Retinal pigment epithelial cell (primary cell): Measurements from ENCODE around the gene RHOV.

ENCODE experiments used
- DNase-seq: peaks from one replicate; pipeline ENCODE4 v3.0.0-alpha.2; 2010; ENCODE audit warnings: low read depth
- H3K4me3 ChIP-seq: 2 replicates; pipeline ENCODE4 v1.5.1; 2011; ENCODE audit warnings: mild to moderate bottlenecking, low read length, control low read depth, moderate library complexity
- CTCF ChIP-seq: conservative IDR thresholded peaks from 2 replicates; pipeline ENCODE4 v1.5.1; 2011; ENCODE audit warnings: low read depth, low read length, control low read depth, inconsistent platforms

RHOV gene

GRCh38 chr15:40831861-40832260 lies 42.2 kb downstream of the RHOV start:
- H3K4me3 ChIP-seq = no peak overlapping the region
- TF ChIP-seq CTCF = no peak

DNA sequence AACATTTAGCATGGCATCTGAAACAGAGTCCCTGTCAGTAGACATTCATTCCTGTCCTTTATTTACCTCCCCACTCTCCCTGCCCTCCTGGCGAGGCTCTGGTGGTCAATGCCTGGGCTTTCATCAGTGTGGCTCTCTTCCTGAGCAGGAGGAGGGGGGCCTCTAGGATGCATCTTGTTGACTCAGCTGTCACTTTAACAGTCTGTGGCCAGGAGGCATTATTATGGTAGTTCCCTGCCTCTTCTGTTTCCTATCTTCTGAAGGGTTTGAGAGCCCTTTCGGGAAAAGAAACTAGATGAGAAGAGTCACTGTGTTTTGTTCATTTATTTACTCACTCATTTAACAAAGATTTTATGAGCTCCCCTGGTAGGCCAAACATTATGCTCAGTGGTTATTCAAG lies 43.1 kb downstream of the RHOV start:
- no peak for TF ChIP-seq CTCF
- no peak overlapping the region for H3K4me3 ChIP-seq
- DNase-seq = no peak

More at GRCh38 chr15:40831861-40832260, 42.2 kb downstream of the RHOV start:
- no peak for DNase-seq

- TF ChIP-seq CTCF = no peak
- no peak for DNase-seq
- H3K4me3 ChIP-seq = no peak overlapping the region
Observed at GRCh38 chr15:40829115-40829514, 44.9 kb downstream of the RHOV start.

- DNase-seq = no peak
- H3K4me3 ChIP-seq = no peak within 1 kb of the TSS
- TF ChIP-seq CTCF = no peak
Observed at GRCh38 chr15:40828447-40829036, 45.5 kb downstream of the RHOV start, which contains the start of gene PPP1R14D. PPP1R14D (minus strand) TSS chr15:40828708; CDS start chr15:40828641, 67 bp downstream.

DNA sequence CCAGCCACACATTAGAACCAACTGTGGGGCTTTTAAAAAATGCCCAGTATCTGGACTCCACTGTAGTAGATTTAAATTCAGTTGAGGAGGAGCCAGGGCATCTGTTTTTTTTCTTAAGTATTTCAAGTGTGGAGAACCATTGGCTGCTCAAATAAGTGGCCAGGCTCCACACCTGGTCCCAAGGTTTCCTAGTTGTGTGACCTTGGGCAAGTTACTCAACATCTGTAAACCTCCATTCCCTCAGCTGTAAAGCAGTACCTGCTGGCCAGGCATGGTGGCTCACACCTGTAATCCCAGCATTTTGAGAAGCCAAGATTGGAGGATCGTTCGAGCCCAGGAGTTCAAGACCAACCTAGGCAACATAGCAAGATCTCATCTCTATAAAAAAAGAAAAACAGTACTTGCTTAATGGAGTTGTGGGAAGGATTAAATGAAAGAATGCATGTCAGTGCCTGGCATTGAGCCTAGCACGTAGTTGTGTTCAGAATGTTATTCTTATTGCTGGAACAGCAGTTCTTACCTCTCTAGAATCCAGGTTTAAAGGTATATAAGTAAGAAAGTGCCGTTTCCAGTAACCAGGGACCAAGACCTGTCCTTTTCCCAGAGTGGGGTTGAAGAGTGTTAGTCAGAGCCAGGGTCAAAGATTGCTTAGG lies 47.5 kb downstream of the RHOV start:
- no peak for TF ChIP-seq CTCF
- DNase-seq = no peak

DNA sequence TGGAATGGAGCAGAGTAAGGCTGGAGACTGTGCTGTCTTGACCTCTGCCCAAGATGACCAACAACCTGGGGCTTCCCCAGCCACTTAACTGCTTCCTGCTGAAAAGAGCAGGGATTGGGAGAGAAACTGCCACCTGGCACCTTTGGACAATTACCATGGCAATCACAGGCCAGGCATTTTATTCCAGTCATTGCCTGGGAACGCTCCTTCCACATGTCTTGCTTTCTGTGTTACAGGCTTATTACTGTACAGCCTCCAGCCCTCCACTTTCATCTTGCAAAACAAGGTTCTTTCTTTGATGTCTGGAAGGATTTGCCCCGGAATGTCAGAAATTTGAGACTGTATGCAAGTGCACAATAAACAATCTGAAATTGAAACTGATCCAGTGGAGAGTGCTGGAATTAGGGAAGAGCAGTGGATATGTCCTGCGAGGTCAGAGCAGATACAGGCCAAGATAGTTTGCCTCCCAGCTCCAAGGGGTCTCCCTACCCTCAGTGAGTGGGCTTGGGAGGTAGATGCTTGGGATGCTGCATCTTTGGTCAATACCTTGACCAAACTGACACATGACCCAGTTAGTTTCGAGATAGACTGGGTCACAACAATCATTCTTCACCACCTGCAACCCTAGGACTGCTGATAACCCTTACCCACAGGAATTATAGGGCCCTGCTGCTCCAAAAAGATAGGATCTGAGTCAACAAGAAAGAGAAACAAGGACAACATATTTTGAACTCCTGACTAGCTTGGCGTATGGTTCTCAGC lies 48.2 kb downstream of the RHOV start:
- no peak for TF ChIP-seq CTCF
- no peak overlapping the region for H3K4me3 ChIP-seq
- peak; percentile 85 for DNase-seq

More for the DNA sequence above, 47.5 kb downstream of the RHOV start:
- no peak overlapping the region for H3K4me3 ChIP-seq
